Sigmoid colon (tissue), 7 donors: ENCODE data around the gene SLC10A6. TPM values are rescaled to one million over a fixed set of nuclear protein-coding genes. Genes with fewer than 3 reads are reported as not detected.
A peak's percentile ranks its signal among the peaks of the same experiment; 100 is the strongest.

ENCODE experiments used
- DNase-seq: peaks from one replicate; pipeline ENCODE4 v3.0.0-alpha.2; 2019
- H3K27ac ChIP-seq, 4 donors: fragments of 200-600 bp; sonication (generic); one replicate each; pipeline ENCODE4 v1.5.1; 2016 to 2019; ENCODE audit warnings: mild to moderate bottlenecking in 1 of 4
- H3K27me3 ChIP-seq, 3 donors: fragments of 200-600 bp; sonication (generic); one replicate each; pipeline ENCODE4 v1.5.1; 2019; ENCODE audit warnings: mild to moderate bottlenecking in 1 of 3
- H3K36me3 ChIP-seq, 4 donors: fragments of 200-600 bp; sonication (generic); one replicate each; pipeline ENCODE4 v1.5.1; 2016 to 2019
- H3K4me1 ChIP-seq, 4 donors: fragments of 200-600 bp; sonication (generic); one replicate each; pipeline ENCODE4 v1.5.1; 2017 to 2019
- H3K4me3 ChIP-seq, 4 donors: fragments of 200-600 bp; sonication (generic); one replicate each; pipeline ENCODE4 v1.5.1; 2017 to 2019; ENCODE audit warnings: mild to moderate bottlenecking in 2 of 4, moderate library complexity in 1 of 4
- H3K9me3 ChIP-seq, 4 donors: fragments of 200-600 bp in 3 of 4; sonication (generic) in 3 of 4; one replicate each; pipeline versions ENCODE4 v1.5.1 to v1.6.1; 2013 to 2019
- EP300 ChIP-seq, 4 donors: sonication (generic); formaldehyde crosslinking; IDR thresholded peaks; one replicate each; pipeline ENCODE4 v1.6.1; 2017; ENCODE audit warnings: antibody characterized with exemption in 4 of 4
- POLR2A ChIP-seq, 2 donors: fragments of 450-650 bp; IDR thresholded peaks; one replicate each; pipeline ENCODE4 v1.6.1; 2016; ENCODE audit warnings: antibody characterized with exemption in 2 of 2, mild to moderate bottlenecking in 2 of 2, moderate library complexity in 2 of 2
- POLR2AphosphoS5 ChIP-seq, 4 donors: sonication (generic); formaldehyde crosslinking; IDR thresholded peaks; one replicate each; pipeline ENCODE4 v1.6.1; 2017; ENCODE audit warnings: antibody characterized with exemption in 4 of 4
- WGBS, 2 donors: extraction: QIAGEN DNeasy Blood & Tissue Kit; methylation state at CpG; one replicate each; pipeline ENCODE4 v1.1.7; 2013; 5-methylcytosine and 5-hydroxymethylcytosine counted together
- intact Hi-C: fragments of 100-400 bp; cut with DNase I; formaldehyde crosslinking; loops from one replicate; pipeline ENCODE4 v1.15.1; 2023
- polyA plus RNA-seq, 3 donors: library from polyadenylated mRNA; stranded (reverse); fragments of 200-250 nt; gene quantifications; one replicate each; pipeline ENCODE4 v1.2.3, GENCODE V29; 2013
- total RNA-seq, 4 donors: library from RNA; depleted of rRNA; stranded (reverse); fragments of >200 nt; gene quantifications; one replicate each; pipeline ENCODE4 v1.1.0, GENCODE V29; 2016
- TF ChIP-seq, protein P1 (sequence below), 4 experiments: fragments of 450-650 bp in 3 of 4; fragments of 200-600 bp in 1 of 4; IDR thresholded peaks; one replicate each; pipeline ENCODE4 v1.5.1; 2016 to 2019; ENCODE audit warnings: antibody characterized with exemption in 4 of 4, mild to moderate bottlenecking in 3 of 4, moderate library complexity in 2 of 4
- donor health status: healthy with polysubstance abuse.
- donor health status: Bipolar disorder and iron deficiency.
- donor health status: healthy.

Gene SLC10A6
- total and polyA plus RNA-seq, 7 donors, result 0.20 to 2.8 (median 1.6) TPM; not detected in 3

DNA sequence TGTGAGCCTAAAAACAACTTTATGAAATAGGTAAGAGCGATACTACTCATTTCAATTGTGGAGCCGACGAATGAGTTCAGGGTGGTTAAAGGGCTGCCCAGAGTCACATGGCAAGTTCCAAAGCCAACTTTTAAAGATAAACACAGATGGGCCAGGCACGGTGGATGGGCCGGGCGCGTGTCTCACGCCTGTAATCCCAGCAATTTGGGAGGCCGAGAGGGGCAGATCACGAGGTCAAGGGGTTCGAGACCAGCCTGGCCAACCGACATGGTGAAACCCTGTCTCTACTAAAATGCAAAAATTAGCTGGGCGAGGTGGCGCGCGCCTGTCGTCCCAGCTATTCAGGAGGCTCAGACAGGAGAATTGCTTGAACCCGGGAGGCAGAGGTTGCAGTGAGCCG lies 44.0 kb upstream of the SLC10A6 start:
- no peaks in the 10 kb centered on the region for H3K9me3 ChIP-seq
- intact Hi-C loops, result no loop called here
- no peaks in the 10 kb centered on the region for H3K36me3 ChIP-seq
- 90 to 94% methylated on average over 19 of the region's 19 CpGs for WGBS, 2 donors
- no peak overlapping the region for H3K27ac ChIP-seq
- TF ChIP-seq EP300 (IDR thresholded peaks at IDR 0.05), result no peak
- TF ChIP-seq, protein P1, sequence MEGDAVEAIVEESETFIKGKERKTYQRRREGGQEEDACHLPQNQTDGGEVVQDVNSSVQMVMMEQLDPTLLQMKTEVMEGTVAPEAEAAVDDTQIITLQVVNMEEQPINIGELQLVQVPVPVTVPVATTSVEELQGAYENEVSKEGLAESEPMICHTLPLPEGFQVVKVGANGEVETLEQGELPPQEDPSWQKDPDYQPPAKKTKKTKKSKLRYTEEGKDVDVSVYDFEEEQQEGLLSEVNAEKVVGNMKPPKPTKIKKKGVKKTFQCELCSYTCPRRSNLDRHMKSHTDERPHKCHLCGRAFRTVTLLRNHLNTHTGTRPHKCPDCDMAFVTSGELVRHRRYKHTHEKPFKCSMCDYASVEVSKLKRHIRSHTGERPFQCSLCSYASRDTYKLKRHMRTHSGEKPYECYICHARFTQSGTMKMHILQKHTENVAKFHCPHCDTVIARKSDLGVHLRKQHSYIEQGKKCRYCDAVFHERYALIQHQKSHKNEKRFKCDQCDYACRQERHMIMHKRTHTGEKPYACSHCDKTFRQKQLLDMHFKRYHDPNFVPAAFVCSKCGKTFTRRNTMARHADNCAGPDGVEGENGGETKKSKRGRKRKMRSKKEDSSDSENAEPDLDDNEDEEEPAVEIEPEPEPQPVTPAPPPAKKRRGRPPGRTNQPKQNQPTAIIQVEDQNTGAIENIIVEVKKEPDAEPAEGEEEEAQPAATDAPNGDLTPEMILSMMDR (IDR thresholded peaks at IDR 0.05), result no peak
- TF ChIP-seq POLR2A (IDR thresholded peaks at IDR 0.05), result no peak
- no peak for TF ChIP-seq POLR2AphosphoS5 (IDR thresholded peaks at IDR 0.05)
- H3K4me3 ChIP-seq, result peak overlapping the region in 1 of 4 donors; percentile 79
- H3K27me3 ChIP-seq, result no peaks in the 10 kb centered on the region
- peaks cover 0 to 15% (median 7%) of the 10 kb centered on the region in 4 donors for H3K4me1 ChIP-seq
- no peak for DNase-seq

DNA sequence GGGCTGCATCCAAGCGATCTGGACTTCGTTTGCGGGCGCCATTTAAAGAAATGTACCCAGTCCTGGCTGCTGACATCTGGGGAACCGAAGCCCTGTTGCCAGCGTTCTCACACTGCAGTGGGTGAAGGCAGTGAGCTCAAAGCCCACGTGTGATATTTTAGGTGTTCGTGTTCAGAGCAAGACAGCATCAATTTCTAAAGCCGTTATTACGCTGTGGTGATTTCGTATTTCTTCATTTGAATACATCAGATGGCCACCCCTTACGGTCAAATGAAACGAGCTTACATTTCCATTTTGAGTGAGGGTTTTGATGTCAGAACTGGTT lies 43.4 kb upstream of the SLC10A6 start:
- 12 to 16% methylated on average over 13 of the region's 13 CpGs for WGBS, 2 donors
- Histone ChIP-seq H3K27me3 (no peaks in the 10 kb centered on the region), H3K4me3 (peak overlapping the region; percentile 54 to 85 (median 76)), H3K27ac (peak overlapping the region in 3 of 4 donors; percentile 16 to 58 (median 50)), H3K4me1 (peaks cover 0 to 15% (median 7%) of the 10 kb centered on the region in 4 donors), H3K36me3 (no peaks in the 10 kb centered on the region), H3K9me3 (no peaks in the 10 kb centered on the region)
- TF ChIP-seq POLR2A (IDR thresholded peaks at IDR 0.05) (no peak), POLR2AphosphoS5 (IDR thresholded peaks at IDR 0.05) (no peak), EP300 (IDR thresholded peaks at IDR 0.05) (no peak)
- TF ChIP-seq, protein P1 (IDR thresholded peaks at IDR 0.05), result no peak
- intact Hi-C loops, result no loop called here
- DNase-seq, result no peak

DNA sequence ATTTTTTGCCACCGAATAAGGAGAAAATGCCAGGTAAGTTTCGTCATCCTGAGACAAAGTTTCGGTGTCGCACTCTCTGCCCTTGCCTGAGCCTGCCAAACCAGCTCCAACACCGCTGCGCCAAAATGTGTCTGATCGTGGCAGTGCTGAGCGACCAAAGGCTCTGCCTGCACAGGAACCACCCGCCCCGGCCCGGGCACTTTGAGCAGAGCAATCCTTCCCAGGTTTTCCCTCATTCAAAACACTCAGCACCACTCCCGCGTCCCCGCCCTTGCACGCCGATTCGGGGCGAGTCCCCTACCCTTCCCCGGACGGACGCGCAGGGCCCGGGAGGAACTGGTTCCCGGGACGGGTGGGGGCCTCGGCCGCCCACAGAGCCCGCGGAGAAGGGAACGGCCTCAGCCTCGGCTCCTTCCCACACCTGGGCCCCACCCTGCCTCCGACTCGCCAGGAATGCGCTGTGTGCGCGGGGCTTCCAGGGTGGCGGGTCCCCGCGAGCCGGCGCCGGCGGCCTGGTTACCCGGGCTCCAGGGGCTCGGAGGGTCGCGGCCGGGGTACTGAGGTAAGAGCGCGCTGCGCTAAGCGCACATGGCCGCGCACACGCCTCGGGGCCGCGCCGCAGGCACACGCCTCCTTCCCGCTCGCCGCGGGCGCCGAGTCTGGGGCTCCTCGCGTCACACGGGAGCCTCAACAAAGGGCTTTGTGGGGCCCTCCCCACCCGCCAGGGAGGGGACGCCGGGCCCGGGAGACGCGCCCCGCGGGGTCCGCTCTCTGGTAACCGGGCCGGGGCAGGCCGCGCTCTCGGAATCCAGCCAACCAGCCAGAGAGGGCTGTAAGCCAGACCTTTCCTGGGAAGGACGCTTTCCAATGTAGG lies 42.8 kb upstream of the SLC10A6 start, which contains the start of gene C4orf36:
Gene C4orf36 (minus strand): TSS at position 661 of the 874 bp plus-strand sequence. CDS start 902 bp downstream, outside the sequence.
- Histone ChIP-seq H3K4me1 (peaks cover 0 to 15% (median 7%) of the 10 kb centered on the region in 4 donors), H3K9me3 (no peaks in the 10 kb centered on the region), H3K27me3 (no peaks in the 10 kb centered on the region), H3K36me3 (no peaks in the 10 kb centered on the region), H3K4me3 (peak within 1 kb of the TSS; percentile 54 to 85 (median 76)), H3K27ac (peak within 1 kb of the TSS in 3 of 4 donors; percentile 16 to 58 (median 50))
- TF ChIP-seq EP300 (IDR thresholded peaks at IDR 0.05), result no peak
- 1% methylated on average over 84 of the region's 84 CpGs for WGBS, 2 donors
- intact Hi-C loops, result no loop called here
- DNase-seq, result peak; percentile 77

DNA sequence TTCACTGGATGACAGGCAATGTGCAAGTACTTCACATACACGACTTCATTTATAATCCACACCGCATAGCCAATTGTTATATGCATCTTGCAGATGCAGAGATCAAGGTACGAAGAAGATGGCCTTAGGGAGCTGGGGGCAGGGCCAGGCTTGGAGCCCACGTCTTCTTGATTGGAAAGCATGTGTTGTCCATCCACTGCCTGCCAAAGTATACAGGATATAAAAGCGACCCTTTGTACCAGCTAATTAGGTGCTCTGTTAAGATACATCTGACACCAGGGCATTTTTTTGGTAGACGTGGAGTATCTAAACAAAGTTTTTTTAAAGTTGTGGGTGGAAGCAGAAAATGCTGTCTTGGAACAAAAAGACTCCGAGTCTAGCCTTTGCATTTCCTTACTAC lies 41.6 kb upstream of the SLC10A6 start:
- peaks cover 0 to 15% (median 7%) of the 10 kb centered on the region in 4 donors for H3K4me1 ChIP-seq
- no peak overlapping the region for H3K27ac ChIP-seq
- TF ChIP-seq, protein P1 (IDR thresholded peaks at IDR 0.05), result no peak
- TF ChIP-seq POLR2AphosphoS5 (IDR thresholded peaks at IDR 0.05), result no peak
- TF ChIP-seq EP300 (IDR thresholded peaks at IDR 0.05), result no peak
- no peak for TF ChIP-seq POLR2A (IDR thresholded peaks at IDR 0.05)
- intact Hi-C loops, result no loop called here
- H3K9me3 ChIP-seq, result no peaks in the 10 kb centered on the region
- DNase-seq, result no peak
- H3K27me3 ChIP-seq, result no peaks in the 10 kb centered on the region
- H3K4me3 ChIP-seq, result no peak overlapping the region
- no peaks in the 10 kb centered on the region for H3K36me3 ChIP-seq
- WGBS, 2 donors, result 26 to 74% methylated on average over 7 of the region's 7 CpGs

DNA sequence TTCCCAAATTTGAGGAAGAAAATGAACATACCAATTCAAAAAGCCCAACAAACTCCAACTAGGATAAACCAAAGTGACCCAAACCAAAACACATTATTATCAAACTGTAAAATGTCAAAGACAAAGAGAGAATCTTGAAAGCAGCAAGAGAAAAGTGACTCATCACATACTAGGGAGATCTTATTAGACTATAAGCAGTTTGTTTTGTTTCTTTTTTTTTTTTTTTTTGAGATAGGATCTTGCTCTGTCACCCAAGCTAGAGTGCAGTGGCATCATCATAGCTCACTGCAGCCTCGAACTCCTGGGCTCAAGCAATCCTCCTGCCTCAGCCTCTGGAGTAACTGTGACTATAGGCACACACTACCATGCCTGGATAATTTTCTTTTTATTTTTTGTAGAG lies 30.5 kb upstream of the SLC10A6 start:
- no peaks in the 10 kb centered on the region for H3K4me1 ChIP-seq
- DNase-seq, result no peak
- H3K36me3 ChIP-seq, result no peaks in the 10 kb centered on the region
- WGBS, 2 donors, result 82 to 85% methylated on average over 1 of the region's 1 CpG
- TF ChIP-seq EP300 (IDR thresholded peaks at IDR 0.05) (no peak), POLR2A (IDR thresholded peaks at IDR 0.05) (no peak), POLR2AphosphoS5 (IDR thresholded peaks at IDR 0.05) (no peak)
- TF ChIP-seq, protein P1 (IDR thresholded peaks at IDR 0.05), result no peak
- H3K9me3 ChIP-seq, result peaks cover 0 to 7% (median 4%) of the 10 kb centered on the region in 4 donors
- no peaks in the 10 kb centered on the region for H3K27me3 ChIP-seq
- H3K27ac ChIP-seq, result no peak overlapping the region
- intact Hi-C loops, result no loop called here
- no peak overlapping the region for H3K4me3 ChIP-seq
